HG02970 (cell line): Measurements from ENCODE around the gene VAV2.

Source experiments
- ATAC-seq: cut with Tn5 transposase; IDR thresholded peaks from one replicate; pipeline ENCODE4 v1.9.1; 2021; ENCODE audit warnings: mild to moderate bottlenecking, moderate library complexity, moderate number of reproducible peaks; ENCODE audit not compliant: unreplicated experiment, low FRiP score

The VAV2 gene

DNA sequence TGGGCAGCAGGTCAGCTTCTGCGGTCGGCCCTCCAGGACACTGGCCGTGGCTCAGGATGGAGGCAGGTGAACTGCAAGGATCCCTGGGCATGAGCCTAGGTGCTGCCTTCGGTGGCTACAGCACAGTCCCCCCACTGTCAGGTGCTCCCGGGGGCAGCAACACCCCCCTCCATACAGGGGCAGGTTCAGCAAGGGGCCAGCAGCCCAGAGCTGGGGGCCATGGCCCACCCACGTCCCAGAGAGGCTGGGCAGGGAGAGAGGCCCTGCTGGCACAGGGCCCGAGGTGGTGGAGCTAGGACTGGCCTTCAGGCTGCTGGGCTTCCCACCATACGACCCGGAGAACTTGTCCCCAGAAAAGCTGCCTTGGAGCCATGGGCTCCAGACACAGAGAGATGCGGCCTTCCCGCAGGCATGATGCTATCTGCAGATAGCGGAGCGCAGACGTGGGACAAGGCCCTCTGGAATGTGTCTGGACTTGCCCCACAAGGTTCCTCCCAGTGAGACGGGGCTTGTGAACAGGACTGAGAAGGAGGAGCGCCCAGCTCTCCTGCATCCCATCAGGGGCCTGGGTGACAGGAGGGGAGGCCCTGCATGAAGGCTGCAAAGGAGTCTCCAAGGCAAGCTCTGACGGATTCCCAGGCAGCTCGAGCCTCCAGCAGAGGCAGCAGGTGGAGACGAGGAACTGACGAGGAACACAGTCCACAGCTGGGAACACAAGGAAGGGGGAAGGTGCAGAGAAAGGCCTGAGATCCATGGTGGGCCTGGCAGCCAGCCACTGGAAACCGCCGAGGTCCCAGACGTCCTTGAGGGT, 111.1 kb downstream of the VAV2 start:
- no peak for ATAC-seq

DNA sequence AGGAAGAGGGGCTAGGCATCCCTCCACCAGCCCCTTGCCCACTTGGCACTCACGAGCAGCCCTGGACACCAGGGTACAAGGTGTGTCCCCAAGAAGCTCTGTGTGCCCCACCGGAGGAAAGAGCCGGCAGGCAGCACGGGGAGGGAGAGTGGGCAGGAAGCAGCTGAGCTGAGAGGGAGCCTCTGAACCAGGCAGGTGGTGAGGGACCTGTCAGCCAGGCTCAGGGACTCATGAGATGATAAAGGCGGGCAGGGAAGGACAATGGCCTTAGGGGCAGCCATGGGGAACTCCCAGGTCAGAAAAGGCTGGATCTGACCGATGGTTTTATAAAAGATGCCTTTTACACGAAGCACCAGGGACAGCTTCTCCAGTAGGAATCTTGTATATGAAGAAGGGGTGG, 112.0 kb downstream of the VAV2 start:
- ATAC-seq: no peak

- ATAC-seq: no peak
Measured at GRCh38 chr9:133879615-133880014, 112.5 kb downstream of the VAV2 start.

DNA sequence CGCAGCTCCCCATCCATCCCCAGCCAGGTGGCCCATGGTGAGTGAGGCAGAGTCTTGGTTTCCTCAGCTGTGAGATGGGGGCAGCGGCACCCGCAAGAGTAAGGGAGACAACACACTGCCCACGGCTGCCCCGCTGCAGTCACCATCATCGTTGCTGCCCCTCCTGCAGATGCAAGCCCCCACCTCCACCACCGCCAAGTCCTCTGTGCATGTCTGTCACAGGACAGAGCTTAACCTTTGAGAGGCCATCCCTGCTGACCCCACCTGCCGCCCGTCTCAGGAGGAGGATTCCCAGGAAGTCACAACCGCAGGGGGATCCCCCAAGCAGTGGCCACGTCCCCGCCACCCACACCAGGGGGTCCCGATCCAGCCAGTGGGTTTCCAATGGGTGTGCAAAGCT, 113.7 kb downstream of the VAV2 start:
- no peak for ATAC-seq

DNA sequence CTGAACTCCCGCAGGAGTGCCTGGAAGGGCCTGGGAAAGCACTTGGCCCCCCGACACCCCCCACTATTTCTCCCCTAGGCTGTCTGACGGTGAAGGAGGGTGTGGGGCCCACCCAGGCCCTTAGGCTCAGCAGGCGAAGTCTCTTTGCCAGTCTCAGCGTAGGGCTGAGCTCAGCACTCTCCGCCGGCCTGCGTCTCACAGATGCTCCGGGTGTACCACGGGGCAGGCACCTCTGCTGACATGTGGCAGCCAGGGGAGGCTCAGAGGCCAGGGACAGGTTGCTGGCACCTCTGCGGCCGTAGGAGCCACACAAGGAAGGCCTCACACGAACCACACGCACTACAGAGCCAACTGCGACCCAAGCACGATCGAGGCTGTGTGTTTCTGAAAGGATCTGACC, 114.2 kb downstream of the VAV2 start:
- ATAC-seq: no peak

- ATAC-seq: no peak
Measured at GRCh38 chr9:133877327-133877726, 114.8 kb downstream of the VAV2 start.

- no peak for ATAC-seq
Measured at GRCh38 chr9:133876836-133877235, 115.3 kb downstream of the VAV2 start.

GRCh38 chr9:133876144-133876543, 116.0 kb downstream of the VAV2 start:
- ATAC-seq: no peak

GRCh38 chr9:133875131-133875530, 117.0 kb downstream of the VAV2 start:
- ATAC-seq: no peak

DNA sequence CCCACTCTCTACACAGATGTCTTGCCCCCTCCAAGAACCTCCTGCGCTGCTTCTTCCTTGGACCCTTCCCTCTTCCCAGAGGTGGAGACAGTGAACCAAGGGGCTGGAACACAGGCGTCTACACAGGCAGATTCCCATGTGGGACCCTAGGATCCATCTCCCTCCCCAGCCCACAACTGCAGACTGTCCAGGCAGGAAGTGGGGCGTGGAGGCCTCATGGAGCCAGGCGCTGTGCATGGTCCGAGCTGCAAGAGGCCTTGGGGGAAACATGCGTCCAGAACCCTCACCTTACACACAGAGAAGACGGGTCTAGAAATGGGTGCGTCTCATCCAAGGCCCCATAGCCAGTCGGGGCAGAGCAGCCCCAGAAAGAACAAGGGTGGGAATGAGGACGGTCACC, 117.5 kb downstream of the VAV2 start:
- ATAC-seq: no peak

DNA sequence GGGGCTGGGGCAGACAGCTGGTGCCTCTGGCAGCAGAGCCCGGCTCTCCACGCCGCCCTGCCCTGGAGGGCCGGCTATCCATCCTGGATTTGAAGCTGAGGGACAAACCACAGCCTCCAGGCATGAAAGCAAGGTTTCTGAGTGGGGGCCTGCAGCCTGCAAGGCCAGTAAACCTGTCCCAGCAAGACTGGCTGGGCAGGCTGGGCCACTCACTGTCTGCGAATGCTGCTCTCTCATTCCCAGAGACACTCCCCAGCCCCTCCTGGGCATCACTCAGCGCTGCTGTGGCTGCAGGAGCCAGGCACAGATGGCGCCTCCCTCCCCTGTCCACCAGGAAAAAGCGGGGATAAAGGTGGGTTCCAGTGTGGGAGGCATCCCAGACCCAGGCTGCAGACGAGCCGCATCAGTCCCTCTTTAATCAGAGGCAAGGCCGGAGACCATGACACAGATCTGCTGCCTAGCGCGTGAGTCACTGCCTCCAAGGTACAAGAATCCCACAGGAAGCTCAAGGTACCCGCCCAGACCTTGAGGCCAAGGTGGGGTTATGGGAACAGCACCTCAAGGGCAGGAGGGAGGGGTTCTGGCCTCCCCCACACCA, 118.0 kb downstream of the VAV2 start:
- no peak for ATAC-seq

- ATAC-seq: no peak
Measured at GRCh38 chr9:133873461-133873891, 118.6 kb downstream of the VAV2 start.

DNA sequence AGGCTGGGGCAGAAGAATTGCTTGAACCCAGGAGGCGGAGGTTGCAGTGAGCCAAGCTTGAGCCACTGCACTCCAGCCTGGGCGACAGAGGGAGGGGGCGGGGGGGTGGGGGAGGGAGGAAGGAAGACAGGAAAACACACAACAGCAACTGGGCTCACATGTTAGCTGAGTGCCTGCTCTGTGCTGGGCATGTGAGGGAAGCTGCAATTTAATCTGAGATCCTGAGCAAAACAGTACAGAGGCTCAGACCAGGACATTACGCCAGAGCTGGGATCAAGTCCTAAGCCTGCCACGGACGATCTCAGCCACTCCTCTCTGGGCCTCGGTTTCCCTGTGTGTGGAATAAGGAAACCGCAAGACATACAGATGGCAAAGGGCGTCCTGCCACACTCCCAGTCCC, 119.1 kb downstream of the VAV2 start:
- ATAC-seq: no peak

DNA sequence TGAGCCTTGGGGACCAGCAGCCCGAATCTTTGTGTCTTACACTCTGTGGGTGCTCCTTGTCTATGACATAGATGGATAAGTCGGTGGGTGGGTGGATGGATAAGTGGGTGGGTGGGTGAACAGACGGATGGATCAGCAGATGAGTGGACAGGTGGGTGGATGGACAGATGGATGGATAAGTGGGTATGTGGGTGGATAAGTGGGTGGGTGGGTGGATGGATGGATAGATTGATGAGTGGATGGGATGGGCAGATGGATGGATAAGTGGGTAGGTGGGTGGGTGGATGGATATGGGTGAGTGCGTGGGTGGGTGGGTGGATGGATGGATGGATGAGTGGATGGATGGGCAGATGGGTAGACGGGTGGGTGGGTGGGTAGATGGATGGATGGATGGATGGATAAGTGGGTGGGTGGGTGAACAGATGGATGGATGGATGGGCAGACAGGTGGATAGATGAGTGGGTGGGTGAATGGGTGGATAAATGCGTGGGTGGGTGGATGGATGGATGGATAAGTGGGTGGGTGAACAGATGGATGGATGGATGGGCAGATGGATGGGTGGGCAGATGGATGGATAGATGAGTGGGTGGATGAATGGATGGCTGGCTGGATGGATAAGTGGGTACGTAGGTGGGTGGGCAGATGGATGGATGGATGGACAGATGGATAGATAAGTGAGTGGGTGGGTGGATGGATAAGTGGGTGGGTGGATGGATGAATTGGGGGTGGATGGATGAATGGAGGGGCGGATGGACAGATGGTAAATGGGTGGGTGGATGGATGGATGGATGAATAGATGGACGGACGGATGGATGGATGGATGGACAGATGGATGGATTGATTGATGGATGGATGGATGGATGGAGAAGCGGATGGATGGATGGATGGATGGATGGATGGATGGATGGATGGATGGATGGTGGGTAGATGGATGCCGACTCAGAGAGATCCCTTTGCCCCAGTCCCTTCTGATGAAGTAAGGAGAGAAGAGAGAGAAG, 121.2 kb downstream of the VAV2 start:
- ATAC-seq: no peak

DNA sequence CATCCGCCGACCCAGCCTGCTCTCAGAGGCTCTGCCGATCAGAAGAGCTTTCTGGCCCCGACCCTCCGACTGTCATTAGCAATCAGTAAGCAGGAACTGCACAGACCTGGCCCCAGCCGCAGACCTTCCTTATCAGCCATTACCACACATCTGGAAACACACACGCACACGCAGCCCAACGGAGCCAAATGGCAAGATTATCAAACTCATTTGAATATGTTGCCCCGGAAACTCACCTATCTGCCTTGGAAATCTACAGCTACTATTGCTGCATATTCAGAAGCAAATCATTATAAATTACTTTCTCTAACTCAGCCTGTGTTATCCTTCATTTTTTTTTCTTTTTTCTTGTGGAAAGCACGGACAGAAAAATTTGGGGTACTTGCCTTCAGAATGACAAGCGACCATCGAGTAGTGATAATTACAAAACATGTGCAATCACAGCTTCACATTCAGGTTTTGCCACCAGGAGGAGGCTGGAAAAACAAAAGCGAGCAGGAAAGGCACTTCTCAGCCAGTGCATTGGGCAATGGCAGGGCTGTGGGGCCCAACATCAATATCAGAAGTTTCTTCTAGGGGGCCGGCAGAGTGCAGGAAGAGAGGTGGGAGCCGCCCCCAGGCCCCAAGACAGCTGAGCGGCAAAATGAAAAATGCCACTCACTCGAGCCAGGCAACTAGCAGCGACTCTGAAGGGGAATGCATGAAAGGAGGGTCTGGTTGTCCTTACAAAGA, 122.3 kb downstream of the VAV2 start:
- no peak for ATAC-seq

DNA sequence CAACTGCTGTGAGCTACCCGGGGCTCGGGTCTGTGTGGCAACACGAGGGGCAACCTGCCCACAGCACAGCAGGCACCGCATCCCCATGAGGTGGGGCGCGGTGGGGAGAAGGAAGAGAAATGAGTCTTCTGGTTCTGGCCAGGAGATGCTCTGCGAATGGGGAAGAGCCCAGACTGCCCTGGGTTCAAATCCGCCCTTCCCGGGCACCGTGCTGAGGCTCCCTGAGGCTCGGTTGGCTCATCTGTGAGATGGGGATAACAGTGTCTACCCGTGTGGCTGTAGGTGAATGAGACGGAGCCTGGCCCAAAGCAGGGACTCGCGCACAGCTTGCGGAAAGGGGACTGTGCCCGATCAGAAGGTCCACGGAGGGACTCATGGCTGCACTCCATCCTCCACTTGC, 123.9 kb downstream of the VAV2 start:
- ATAC-seq: no peak

GRCh38 chr9:133866946-133867345, 125.2 kb downstream of the VAV2 start:
- no peak for ATAC-seq

GRCh38 chr9:133864011-133864410, 128.1 kb downstream of the VAV2 start:
- no peak for ATAC-seq

- no peak for ATAC-seq
Measured at GRCh38 chr9:133863257-133863592, 128.9 kb downstream of the VAV2 start.

DNA sequence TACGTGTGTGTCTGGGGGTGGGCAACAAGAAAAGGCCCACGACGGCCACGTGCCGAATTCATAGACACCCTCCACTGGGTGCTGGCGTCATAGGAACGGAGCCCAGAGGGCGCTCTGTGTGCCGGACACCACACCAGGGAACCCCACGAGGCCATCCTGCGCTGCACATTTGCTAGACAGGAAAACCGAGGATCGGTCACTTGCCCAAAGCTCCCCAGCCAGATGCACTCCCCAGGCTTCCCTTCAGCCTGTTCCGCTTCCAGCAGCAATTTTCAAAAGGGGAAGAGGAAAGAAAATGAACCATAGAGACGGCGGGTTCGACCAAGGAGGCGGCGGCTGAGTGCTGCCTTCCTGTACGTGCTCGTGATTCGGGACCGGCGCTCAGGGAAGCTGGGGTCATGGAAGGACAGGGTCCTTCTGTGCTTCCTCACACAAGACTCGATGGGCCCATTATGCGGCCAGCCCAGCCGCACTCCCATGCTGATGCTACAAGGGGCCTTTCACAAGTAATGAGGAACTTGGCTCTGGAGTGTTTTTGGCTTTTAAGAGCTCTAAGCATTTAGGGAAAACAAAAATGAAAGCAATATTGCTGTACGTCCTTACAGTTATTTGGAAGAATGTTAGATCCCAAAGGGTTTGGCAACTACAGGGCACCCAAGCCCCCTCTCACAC, 129.4 kb downstream of the VAV2 start:
- ATAC-seq: no peak
